Ectodermal cell (in vitro differentiated cells): ENCODE data around the gene CD164.
"Not testable (repeated sequence)": the region's sequence is repeated elsewhere in the genome, so short reads cannot be mapped to it uniquely, and the experiment has no call there.

Experiments
- H3K27ac ChIP-seq: 2 replicates; pipeline ENCODE4 v1.7.0; 2013; ENCODE audit warnings: mild to moderate bottlenecking, low read depth, low read length; ENCODE audit not compliant: insufficient read depth, poor library complexity, severe bottlenecking
- H3K27me3 ChIP-seq: 2 replicates; pipeline ENCODE4 v1.7.0; 2013; ENCODE audit warnings: mild to moderate bottlenecking, low read length; ENCODE audit not compliant: insufficient read depth, control insufficient read depth, poor library complexity, severe bottlenecking
- H3K36me3 ChIP-seq: one replicate; pipeline ENCODE4 v1.7.0; 2013; ENCODE audit warnings: low read length; ENCODE audit not compliant: control insufficient read depth, insufficient read depth
- H3K4me1 ChIP-seq: one replicate; pipeline ENCODE4 v1.7.0; 2013; ENCODE audit warnings: low read length; ENCODE audit not compliant: control insufficient read depth, insufficient read depth
- H3K4me3 ChIP-seq: 2 replicates; pipeline ENCODE4 v1.7.0; 2013; ENCODE audit warnings: low read depth, low read length, control low read depth; ENCODE audit not compliant: insufficient read depth
- H3K9me3 ChIP-seq: 2 replicates; pipeline ENCODE4 v1.7.0; 2013; ENCODE audit warnings: mild to moderate bottlenecking, low read length, moderate library complexity; ENCODE audit not compliant: control insufficient read depth
- WGBS, 2 experiments: methylation state at CpG; one replicate each; pipeline ENCODE4 v1.1.7; 2013; ENCODE audit warnings: missing lambda C conversion rate in 2 of 2; 5-methylcytosine and 5-hydroxymethylcytosine counted together

Gene CD164

GRCh38 chr6:109345986-109346385, 36.3 kb downstream of the CD164 start:
- Histone ChIP-seq H3K27ac (no peak overlapping the region), H3K4me1 (no peaks in the 10 kb centered on the region), H3K27me3 (no peaks in the 10 kb centered on the region), H3K9me3 (no peaks in the 10 kb centered on the region), H3K36me3 (no peaks in the 10 kb centered on the region), H3K4me3 (no peak overlapping the region)
- WGBS, 2 experiments, result 92 to 93% methylated on average over 4 of the region's 4 CpGs

GRCh38 chr6:109344226-109344625, 38.0 kb downstream of the CD164 start:
- WGBS, 2 experiments, result 86% methylated on average over 2 of the region's 2 CpGs
- no peaks in the 10 kb centered on the region for H3K27me3 ChIP-seq
- no peaks in the 10 kb centered on the region for H3K4me1 ChIP-seq
- no peaks in the 10 kb centered on the region for H3K9me3 ChIP-seq
- H3K36me3 ChIP-seq, result no peaks in the 10 kb centered on the region
- H3K4me3 ChIP-seq, result no peak overlapping the region
- no peak overlapping the region for H3K27ac ChIP-seq

DNA sequence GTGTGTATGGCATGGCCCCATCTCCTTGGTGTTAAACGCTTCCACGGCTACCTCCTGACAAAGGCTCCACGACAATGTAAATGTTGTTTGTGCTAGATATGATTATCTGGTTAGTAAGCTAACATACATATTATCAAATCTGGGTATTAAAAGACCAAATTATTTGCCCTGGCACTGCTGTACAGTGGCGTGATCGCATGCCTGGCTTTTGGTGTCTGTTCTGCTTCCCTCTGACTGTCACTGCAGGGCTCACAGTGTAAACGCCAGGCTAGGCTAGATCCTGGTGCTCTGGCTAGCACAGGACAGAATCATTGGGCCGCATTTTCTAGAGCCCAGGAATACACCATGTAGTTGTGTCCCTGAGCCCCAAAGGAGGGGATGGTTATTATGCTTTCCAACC, 38.7 kb downstream of the CD164 start:
- Histone ChIP-seq H3K4me3 (no peak overlapping the region), H3K27ac (no peak overlapping the region), H3K36me3 (no peaks in the 10 kb centered on the region), H3K4me1 (no peaks in the 10 kb centered on the region), H3K9me3 (no peaks in the 10 kb centered on the region), H3K27me3 (no peaks in the 10 kb centered on the region)
- 93 to 96% methylated on average over 6 to 7 of the region's 7 CpGs for WGBS, 2 experiments

DNA sequence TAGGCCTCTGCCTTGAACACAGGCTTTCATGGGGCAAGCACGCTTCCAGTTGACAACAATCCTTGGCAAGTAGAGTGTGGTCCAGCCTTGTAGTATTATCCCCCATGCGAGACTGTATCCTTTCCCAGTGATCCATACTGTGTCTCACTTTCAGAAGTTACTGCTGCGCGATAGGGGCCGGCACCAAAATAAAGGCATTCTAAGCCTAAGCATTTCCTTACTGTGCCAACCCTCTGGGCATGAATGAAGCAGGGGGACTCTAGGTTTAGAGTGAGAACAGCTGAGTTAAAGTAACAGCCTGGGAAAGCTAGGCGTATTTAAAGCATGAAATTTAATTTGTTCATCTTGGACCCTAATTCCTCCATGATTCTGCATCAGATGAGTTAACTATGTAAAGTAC, 39.4 kb downstream of the CD164 start:
- Histone ChIP-seq H3K27ac (no peak overlapping the region), H3K9me3 (no peaks in the 10 kb centered on the region), H3K4me1 (no peaks in the 10 kb centered on the region), H3K4me3 (no peak overlapping the region), H3K36me3 (no peaks in the 10 kb centered on the region), H3K27me3 (no peaks in the 10 kb centered on the region)
- WGBS, 2 experiments, result 94 to 97% methylated on average over 6 of the region's 6 CpGs

GRCh38 chr6:109342506-109342905, 39.8 kb downstream of the CD164 start:
- Histone ChIP-seq H3K36me3 (no peaks in the 10 kb centered on the region), H3K27me3 (no peaks in the 10 kb centered on the region), H3K27ac (no peak overlapping the region), H3K4me3 (no peak overlapping the region), H3K4me1 (no peaks in the 10 kb centered on the region), H3K9me3 (no peaks in the 10 kb centered on the region)
- WGBS, 2 experiments, result 95 to 96% methylated on average over 5 of the region's 5 CpGs

DNA sequence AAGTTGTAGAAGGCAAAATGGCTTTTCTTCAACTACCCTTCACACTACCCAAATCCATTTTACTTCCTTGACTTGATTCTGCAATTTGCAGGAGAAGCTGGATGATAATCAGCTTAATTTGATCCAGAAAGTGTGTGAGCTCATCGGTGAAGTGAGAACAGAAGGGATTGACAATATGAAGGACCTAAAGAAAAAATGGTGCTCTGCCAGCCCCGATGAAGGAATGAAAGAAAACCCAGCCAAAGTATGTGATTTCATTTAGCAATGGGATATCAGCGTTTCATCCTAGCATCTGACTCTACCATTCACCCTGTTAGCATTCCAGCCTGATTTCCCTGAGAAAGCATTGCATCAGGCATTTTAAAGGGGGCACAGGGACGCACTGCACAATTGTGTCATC, 41.5 kb downstream of the CD164 start:
- H3K36me3 ChIP-seq, result no peaks in the 10 kb centered on the region
- 96 to 98% methylated on average over 4 of the region's 4 CpGs for WGBS, 2 experiments
- no peak overlapping the region for H3K27ac ChIP-seq
- no peaks in the 10 kb centered on the region for H3K27me3 ChIP-seq
- no peaks in the 10 kb centered on the region for H3K4me1 ChIP-seq
- no peak overlapping the region for H3K4me3 ChIP-seq
- no peaks in the 10 kb centered on the region for H3K9me3 ChIP-seq

DNA sequence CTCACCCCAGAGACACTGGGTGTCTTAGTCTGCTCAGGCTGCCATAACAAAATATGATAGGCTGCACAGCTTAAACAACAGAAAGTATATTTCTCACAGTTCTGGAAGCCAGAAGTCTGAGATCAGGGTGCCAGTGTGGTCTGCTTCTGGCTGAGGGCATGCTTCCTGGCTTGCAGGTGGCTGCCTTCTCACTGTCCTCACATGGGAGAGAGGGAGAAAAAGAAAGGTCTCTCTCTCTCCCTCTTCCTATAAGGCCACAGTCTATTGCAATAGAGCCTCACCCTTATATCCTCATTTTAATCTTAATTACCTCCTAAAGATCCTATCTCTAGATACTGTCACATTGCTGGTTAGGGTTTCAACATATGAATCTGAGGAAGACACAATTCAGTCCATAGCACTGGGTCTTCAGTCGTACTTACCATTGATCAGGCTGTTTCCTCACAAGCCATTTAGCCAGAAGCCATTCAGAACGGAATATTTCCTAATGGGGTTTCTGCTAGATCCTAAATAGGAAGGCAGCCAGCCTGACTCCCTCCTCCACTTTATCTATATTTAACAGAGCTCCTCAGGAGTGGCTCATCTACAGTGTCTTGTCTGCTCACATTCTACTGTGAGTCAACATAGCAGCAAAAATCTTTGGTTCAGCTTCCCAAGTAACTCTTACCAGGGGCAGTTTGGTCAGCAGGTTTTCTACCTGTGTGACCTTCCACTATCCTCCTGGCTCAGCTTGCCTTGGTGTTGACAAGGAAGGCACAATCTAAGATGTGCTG, 42.2 kb downstream of the CD164 start:
- Histone ChIP-seq H3K4me3 (no peak overlapping the region), H3K27ac (no peak overlapping the region), H3K4me1 (no peaks in the 10 kb centered on the region), H3K36me3 (no peaks in the 10 kb centered on the region), H3K9me3 (no peaks in the 10 kb centered on the region), H3K27me3 (no peaks in the 10 kb centered on the region)
- 92% methylated on average over 2 of the region's 2 CpGs for WGBS, 2 experiments

DNA sequence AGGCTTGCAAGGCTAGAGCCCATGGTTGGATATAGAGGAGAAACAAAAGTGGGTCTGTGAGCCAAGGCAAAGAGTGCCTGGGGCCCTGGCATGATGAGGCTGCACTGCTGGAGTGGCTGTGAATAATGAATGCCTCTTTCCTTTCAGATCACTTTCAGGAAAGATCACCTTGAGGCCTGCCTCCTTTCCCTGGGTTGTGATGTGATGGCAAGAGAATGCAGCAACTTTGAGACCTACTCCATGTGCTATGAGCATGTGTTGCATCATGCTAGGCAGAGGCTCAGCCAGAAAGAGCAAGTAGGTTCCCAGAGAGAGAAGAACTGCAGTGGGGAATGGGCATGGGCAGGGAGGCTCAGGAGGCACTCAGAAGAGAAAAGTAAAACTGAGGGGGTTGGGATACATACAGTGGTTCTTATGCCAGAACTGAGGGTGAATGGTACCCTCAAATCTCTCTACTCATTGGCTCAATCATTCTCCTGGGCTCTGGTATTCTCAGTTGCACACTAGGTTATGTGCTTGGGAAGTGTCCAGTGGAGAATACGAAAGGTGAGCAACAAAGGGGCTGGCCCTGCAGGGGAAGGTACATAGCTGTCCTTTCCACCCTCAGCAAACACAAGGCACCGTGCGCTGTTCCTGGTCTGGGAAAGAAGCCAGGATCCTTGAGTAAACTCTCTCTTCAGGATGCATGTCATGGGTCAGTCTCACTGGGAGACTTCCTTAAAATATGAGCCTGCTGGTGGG, 45.9 kb downstream of the CD164 start:
- Histone ChIP-seq H3K4me1 (no peaks in the 10 kb centered on the region), H3K9me3 (no peaks in the 10 kb centered on the region), H3K4me3 (no peak overlapping the region), H3K27me3 (no peaks in the 10 kb centered on the region), H3K27ac (no peak overlapping the region), H3K36me3 (no peaks in the 10 kb centered on the region)
- WGBS, 2 experiments, result 91 to 97% methylated on average over 3 of the region's 3 CpGs

DNA sequence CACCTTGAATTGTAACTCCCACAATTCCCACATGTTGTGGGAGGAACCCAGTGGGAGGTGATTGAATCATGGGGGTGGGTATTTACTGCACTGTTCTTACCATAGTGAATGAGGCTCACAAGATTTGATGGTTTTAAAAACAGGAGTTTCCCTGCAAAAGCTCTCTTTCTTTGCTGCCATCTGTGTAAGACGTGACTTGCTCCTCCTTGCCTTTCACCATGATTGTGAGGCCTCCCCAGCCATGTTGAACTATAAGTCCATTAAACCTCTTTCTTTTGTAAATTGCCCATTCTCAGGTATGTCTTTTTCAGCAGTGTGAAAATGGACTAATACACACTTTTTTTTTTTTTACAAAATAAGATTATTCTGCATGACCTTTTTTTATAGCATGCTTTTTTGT, 48.4 kb downstream of the CD164 start:
- not testable (repeated sequence) for H3K4me3 ChIP-seq, H3K27me3 ChIP-seq, H3K4me1 ChIP-seq, H3K36me3 ChIP-seq, H3K27ac ChIP-seq, H3K9me3 ChIP-seq
- 85 to 91% methylated on average over 1 of the region's 1 CpG for WGBS, 2 experiments

- H3K27me3 ChIP-seq, result no peaks in the 10 kb centered on the region
- no peaks in the 10 kb centered on the region for H3K36me3 ChIP-seq
- no peaks in the 10 kb centered on the region for H3K9me3 ChIP-seq
- no peak overlapping the region for H3K4me3 ChIP-seq
- H3K27ac ChIP-seq, result no peak overlapping the region
- H3K4me1 ChIP-seq, result no peaks in the 10 kb centered on the region
- WGBS, 2 experiments, result 82 to 91% methylated on average over 1 to 2 of the region's 2 CpGs
These were observed 49.5 kb downstream of the CD164 start for GRCh38 chr6:109332748-109333147.
